ENCODE results near the gene PLA2R1.

- TF ChIP-seq CTCF (conservative IDR thresholded peaks at IDR 0.05; ENCODE audit: low read depth, low read length) (no peak), EZH2 (IDR thresholded peaks at IDR 0.05; ENCODE audit: borderline replicate concordance, low read depth, low read length, poor library complexity, severe bottlenecking) (no peak)
Measured at GRCh38 chr2:159961037-159961436, 101.4 kb downstream of the PLA2R1 start.
